Stimulated activated CD4-positive, alpha-beta T cell treated with anti-CD3 and anti-CD28 coated beads, Interleukin-2, amount 100 ng/mL, for 24 hours (primary cell): ENCODE measurements around the gene ELF1.

Experiments used
- DNase-seq, 2 donors: peaks; one replicate each; pipeline ENCODE4 v3.0.0-alpha.2; 2020

The ELF1 gene

GRCh38 chr13:41006306-41006705, 12.8 kb downstream of the ELF1 start:
- DNase-seq: no peak

GRCh38 chr13:41005704-41006103, 13.4 kb downstream of the ELF1 start:
- no peak for DNase-seq

- DNase-seq: no peak
Measured at GRCh38 chr13:41004875-41005693, 14.0 kb downstream of the ELF1 start.

- DNase-seq: no peak
Measured at GRCh38 chr13:41002606-41003005, 16.5 kb downstream of the ELF1 start.

- DNase-seq: no peak
Measured at GRCh38 chr13:41001695-41002094, 17.4 kb downstream of the ELF1 start.

- no peak for DNase-seq
Measured at GRCh38 chr13:40999416-40999815, 19.7 kb downstream of the ELF1 start.

GRCh38 chr13:40996426-40997092, 22.6 kb downstream of the ELF1 start:
- no peak for DNase-seq

- no peak for DNase-seq
Measured at GRCh38 chr13:40995997-40996396, 23.1 kb downstream of the ELF1 start.

- no peak for DNase-seq
Measured at GRCh38 chr13:40994581-40995230, 24.4 kb downstream of the ELF1 start.

GRCh38 chr13:40993987-40994386, 25.1 kb downstream of the ELF1 start:
- no peak for DNase-seq

GRCh38 chr13:40992678-40993518, 26.2 kb downstream of the ELF1 start:
- DNase-seq: no peak

GRCh38 chr13:40987606-40988280, 31.4 kb downstream of the ELF1 start:
- DNase-seq: no peak

GRCh38 chr13:40986101-40986856, 32.8 kb downstream of the ELF1 start:
- DNase-seq: no peak

GRCh38 chr13:40985381-40986100, 33.6 kb downstream of the ELF1 start:
- DNase-seq: no peak

GRCh38 chr13:40984668-40985366, 34.3 kb downstream of the ELF1 start:
- no peak for DNase-seq

GRCh38 chr13:40983725-40984667, 35.1 kb downstream of the ELF1 start:
- DNase-seq: no peak

- no peak for DNase-seq
Measured at GRCh38 chr13:40983259-40983658, 35.9 kb downstream of the ELF1 start.

- DNase-seq: peak in 1 of 2 donors; percentile 61
Measured at GRCh38 chr13:40982772-40983171, 36.3 kb downstream of the ELF1 start.

- DNase-seq: no peak
Measured at GRCh38 chr13:40981949-40982348, 37.2 kb downstream of the ELF1 start.
